ENCODE measurements around the gene PLXNA3.
A peak's percentile ranks its signal among the peaks of the same experiment; 100 is the strongest.

Gene PLXNA3

GRCh38 chrX:154457491-154458115 lies 478 bp upstream of the PLXNA3 start:
- H3K4me3 ChIP-seq (replicated peaks in 1 of 2; ENCODE audit: low read depth in 2 of 2, low read length in 2 of 2) = peak overlapping the region; percentile 46 to 55
- DNase-seq (ENCODE audit: low read depth in 2 of 2) = peak in 1 of 2 donors; percentile 29
- TF ChIP-seq, protein P1, sequence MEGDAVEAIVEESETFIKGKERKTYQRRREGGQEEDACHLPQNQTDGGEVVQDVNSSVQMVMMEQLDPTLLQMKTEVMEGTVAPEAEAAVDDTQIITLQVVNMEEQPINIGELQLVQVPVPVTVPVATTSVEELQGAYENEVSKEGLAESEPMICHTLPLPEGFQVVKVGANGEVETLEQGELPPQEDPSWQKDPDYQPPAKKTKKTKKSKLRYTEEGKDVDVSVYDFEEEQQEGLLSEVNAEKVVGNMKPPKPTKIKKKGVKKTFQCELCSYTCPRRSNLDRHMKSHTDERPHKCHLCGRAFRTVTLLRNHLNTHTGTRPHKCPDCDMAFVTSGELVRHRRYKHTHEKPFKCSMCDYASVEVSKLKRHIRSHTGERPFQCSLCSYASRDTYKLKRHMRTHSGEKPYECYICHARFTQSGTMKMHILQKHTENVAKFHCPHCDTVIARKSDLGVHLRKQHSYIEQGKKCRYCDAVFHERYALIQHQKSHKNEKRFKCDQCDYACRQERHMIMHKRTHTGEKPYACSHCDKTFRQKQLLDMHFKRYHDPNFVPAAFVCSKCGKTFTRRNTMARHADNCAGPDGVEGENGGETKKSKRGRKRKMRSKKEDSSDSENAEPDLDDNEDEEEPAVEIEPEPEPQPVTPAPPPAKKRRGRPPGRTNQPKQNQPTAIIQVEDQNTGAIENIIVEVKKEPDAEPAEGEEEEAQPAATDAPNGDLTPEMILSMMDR (IDR thresholded peaks at IDR 0.05; ENCODE audit: low read depth, low read length) = no peak

DNA sequence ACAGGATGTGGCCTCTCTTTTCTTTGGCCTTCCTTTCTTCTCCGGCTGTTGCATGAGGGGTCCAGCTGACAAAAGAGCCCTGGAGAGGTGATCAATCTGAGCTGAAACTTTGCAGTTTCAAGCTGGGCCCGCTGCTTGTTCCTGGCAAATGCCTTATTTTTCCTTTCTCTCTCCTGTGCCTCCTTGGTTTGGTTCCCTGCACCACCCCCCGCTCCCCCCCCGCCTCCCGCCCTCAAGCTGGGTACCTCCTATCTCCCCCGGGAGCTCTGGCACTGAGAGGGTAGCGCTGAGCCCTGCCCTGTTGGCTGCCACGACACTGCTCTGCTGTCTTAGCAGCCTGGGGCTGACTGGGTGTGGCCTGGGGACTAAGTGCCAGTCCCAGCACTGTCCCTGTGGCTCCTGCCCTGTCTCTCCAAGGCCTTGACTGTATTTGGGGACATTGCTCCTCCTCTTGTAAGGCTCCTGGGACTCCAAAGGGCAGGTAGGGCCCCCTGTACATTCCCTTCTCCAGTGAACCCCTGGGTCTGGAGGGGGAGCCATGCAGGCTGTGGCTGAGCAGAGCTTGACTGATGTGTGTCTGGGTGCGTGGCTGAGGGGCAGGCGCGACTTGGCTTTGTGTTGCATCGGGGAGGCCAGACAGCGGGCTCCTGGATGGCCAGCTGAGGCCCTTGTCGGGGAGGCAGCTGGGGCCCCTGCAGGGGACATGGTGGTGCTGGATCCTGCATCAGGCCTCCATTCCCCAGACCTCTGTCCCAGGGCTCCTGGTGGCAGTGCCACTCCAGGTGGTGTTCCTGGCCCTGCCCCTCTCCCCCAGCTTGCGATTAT lies 1.1 kb downstream of the PLXNA3 start:
- TF ChIP-seq, protein P1 (IDR thresholded peaks at IDR 0.05; ENCODE audit: low read depth, low read length) = no peak
- peak overlapping the region; percentile 72 for H3K4me3 ChIP-seq (replicated peaks in 1 of 2; ENCODE audit: low read depth in 2 of 2, low read length in 2 of 2)
- no peak for DNase-seq (ENCODE audit: low read depth in 2 of 2)

DNA sequence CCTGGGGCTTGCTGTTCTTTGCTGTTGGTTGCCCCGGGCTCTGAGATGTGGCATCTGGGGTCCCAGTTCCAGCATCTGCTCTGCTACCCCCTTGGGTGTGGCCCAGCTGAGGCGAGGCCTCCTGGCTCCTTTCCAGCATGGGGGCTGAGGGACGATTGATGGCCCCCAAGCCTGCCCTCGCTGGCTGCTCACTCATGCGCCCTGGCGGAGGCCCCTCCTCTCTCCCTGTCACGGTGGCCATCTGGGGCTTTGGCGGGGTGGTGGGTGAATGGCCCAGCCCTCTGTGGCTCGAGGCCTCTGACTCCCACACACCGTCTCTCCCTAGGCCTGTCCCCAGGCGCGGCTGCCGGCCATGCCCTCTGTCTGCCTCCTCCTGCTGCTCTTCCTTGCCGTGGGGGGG lies 1.8 kb downstream of the PLXNA3 start:
- TF ChIP-seq, protein P1 (IDR thresholded peaks at IDR 0.05; ENCODE audit: low read depth, low read length) = no peak
- no peak for DNase-seq (ENCODE audit: low read depth in 2 of 2)
- H3K4me3 ChIP-seq (replicated peaks in 1 of 2; ENCODE audit: low read depth in 2 of 2, low read length in 2 of 2) = peak overlapping the region; percentile 72

GRCh38 chrX:154460326-154460725 lies 2.2 kb downstream of the PLXNA3 start:
- no peak for DNase-seq (ENCODE audit: low read depth in 2 of 2)
- H3K4me3 ChIP-seq (replicated peaks in 1 of 2; ENCODE audit: low read depth in 2 of 2, low read length in 2 of 2) = peak overlapping the region; percentile 72
- TF ChIP-seq, protein P1 (IDR thresholded peaks at IDR 0.05; ENCODE audit: low read depth, low read length) = no peak

DNA sequence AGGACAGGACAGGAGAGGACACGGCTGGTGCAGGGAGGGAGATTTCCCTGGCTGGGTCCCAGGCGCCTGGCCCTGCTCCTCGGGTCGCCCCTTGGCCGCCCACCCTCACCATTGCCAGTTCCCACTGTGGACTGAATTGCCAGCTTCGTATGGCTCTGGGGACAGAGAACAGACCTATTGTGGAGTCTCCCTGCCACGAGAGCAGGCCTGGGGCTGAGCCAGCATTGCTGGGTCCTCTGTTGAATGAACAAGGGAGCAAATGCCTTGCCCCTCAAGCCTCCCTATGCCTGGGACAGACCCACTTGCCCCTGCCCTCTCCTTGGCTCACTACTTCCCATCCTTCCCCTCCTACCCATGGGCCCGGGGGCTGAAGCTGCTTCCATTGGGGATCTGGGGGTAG lies 4.3 kb downstream of the PLXNA3 start:
- no peak overlapping the region for H3K4me3 ChIP-seq (replicated peaks in 1 of 2; ENCODE audit: low read depth in 2 of 2, low read length in 2 of 2)
- TF ChIP-seq, protein P1 (IDR thresholded peaks at IDR 0.05; ENCODE audit: low read depth, low read length) = no peak
- no peak for DNase-seq (ENCODE audit: low read depth in 2 of 2)

DNA sequence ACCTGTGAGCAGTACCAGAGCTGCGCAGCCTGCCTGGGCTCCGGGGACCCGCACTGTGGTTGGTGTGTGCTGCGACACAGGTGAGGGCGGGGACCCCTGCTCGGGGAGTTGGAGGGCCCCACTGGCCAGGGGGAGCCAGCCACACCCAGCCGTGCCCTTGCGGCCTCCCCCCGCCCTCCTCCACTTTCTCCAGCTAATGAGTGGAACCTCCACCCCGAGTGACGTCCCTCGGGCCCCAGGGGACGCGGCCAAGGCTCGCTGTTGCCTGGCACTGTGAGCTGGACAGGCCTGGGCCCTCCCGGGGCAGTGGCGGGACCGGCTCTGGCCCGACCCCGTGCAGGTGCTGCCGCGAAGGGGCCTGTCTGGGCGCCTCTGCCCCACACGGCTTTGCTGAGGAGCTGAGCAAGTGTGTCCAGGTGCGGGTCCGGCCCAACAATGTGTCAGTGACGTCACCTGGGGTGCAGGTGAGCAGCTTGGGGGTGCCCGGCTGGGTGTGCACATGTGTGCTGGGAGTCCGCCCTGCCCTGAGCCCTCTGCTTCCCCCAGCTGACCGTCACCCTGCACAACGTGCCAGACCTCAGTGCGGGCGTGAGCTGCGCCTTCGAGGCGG lies 5.6 kb downstream of the PLXNA3 start:
- H3K4me3 ChIP-seq (replicated peaks in 1 of 2; ENCODE audit: low read depth in 2 of 2, low read length in 2 of 2) = no peak overlapping the region
- TF ChIP-seq, protein P1 (IDR thresholded peaks at IDR 0.05; ENCODE audit: low read depth, low read length) = no peak
- DNase-seq (ENCODE audit: low read depth in 2 of 2) = no peak

Measured in cardiac fibroblast (primary cell).